Naive thymus-derived CD4-positive, alpha-beta T cell (primary cell): ENCODE measurements around the gene GMNC. TPM values are rescaled to one million over a fixed set of nuclear protein-coding genes. Genes with fewer than 3 reads are reported as not detected.

Experiments
- ATAC-seq: fragments of 150-1000 bp; cut with Tn5 transposase; 2 replicates; pipeline ENCODE4 v1.10.0; 2021; ENCODE audit warnings: mild to moderate bottlenecking, moderate library complexity
- CTCF ChIA-PET: fragments of 350-600 bp; sonication (Branson Sonifier 250); formaldehyde crosslinking; loops from one replicate; lab custom pipeline; 2021; ENCODE audit warnings: antibody characterized with exemption; lab: Charles Lee
- POLR2A ChIA-PET: fragments of 350-600 bp; sonication (Branson Sonifier 250); formaldehyde crosslinking; loops from one replicate; lab custom pipeline; 2021; ENCODE audit warnings: antibody characterized with exemption, inconsistent platforms; lab: Charles Lee
- DNase-seq, 9 donors: peaks; one replicate each; pipeline versions ENCODE4 v3.0.0 to v3.0.0-alpha.2; 2020 to 2022; ENCODE audit warnings: mixed read lengths in 1 of 9
- H3K27ac ChIP-seq: one replicate; pipeline ENCODE4 v1.7.0; 2013; ENCODE audit warnings: mild to moderate bottlenecking, low read depth, low read length, moderate library complexity
- H3K27me3 ChIP-seq, 2 donors: one replicate each; pipeline ENCODE4 v1.7.0; 2013; ENCODE audit warnings: low read length in 2 of 2, mild to moderate bottlenecking in 2 of 2, moderate library complexity in 2 of 2; ENCODE audit not compliant: control insufficient read depth in 2 of 2, insufficient read depth in 2 of 2
- H3K36me3 ChIP-seq, 3 experiments: 1 replicate in 2 of 3; 2 replicates in 1 of 3; pipeline ENCODE4 v1.7.0; 2013; ENCODE audit warnings: low read length in 3 of 3, mild to moderate bottlenecking in 3 of 3, moderate library complexity in 1 of 3; ENCODE audit not compliant: insufficient read depth in 3 of 3, control insufficient read depth in 2 of 3
- H3K4me1 ChIP-seq, 2 donors: one replicate each; pipeline ENCODE4 v1.7.0; 2013; ENCODE audit warnings: low read length in 2 of 2, mild to moderate bottlenecking in 2 of 2, moderate library complexity in 1 of 2; ENCODE audit not compliant: control insufficient read depth in 2 of 2, insufficient read depth in 2 of 2
- H3K4me3 ChIP-seq: 2 replicates; pipeline ENCODE4 v1.7.0; 2013; ENCODE audit warnings: mild to moderate bottlenecking, low read length
- H3K9me3 ChIP-seq, 3 experiments: 1 replicate in 2 of 3; 2 replicates in 1 of 3; pipeline ENCODE4 v1.7.0; 2013; ENCODE audit warnings: low read length in 3 of 3; ENCODE audit not compliant: control insufficient read depth in 2 of 3
- H3K27ac Mint-ChIP-seq, 9 donors: one replicate each; pipeline ENCODE4 v1.8.0; 2020 to 2022; ENCODE audit warnings: mixed read lengths in 9 of 9, mild to moderate bottlenecking in 8 of 9, moderate library complexity in 5 of 9, inconsistent platforms in 2 of 9
- H3K27me3 Mint-ChIP-seq, 5 donors: one replicate each; pipeline ENCODE4 v1.8.0; 2021 to 2022; ENCODE audit warnings: mixed read lengths in 5 of 5, mild to moderate bottlenecking in 1 of 5
- H3K36me3 Mint-ChIP-seq, 5 donors: one replicate each; pipeline ENCODE4 v1.8.0; 2020 to 2022; ENCODE audit warnings: mixed read lengths in 5 of 5, mild to moderate bottlenecking in 3 of 5, inconsistent platforms in 1 of 5
- H3K4me1 Mint-ChIP-seq, 7 donors: one replicate each; pipeline ENCODE4 v1.8.0; 2020 to 2022; ENCODE audit warnings: mixed read lengths in 7 of 7, mild to moderate bottlenecking in 3 of 7, inconsistent platforms in 1 of 7
- H3K4me3 Mint-ChIP-seq, 10 donors: one replicate each; pipeline ENCODE4 v1.8.0; 2020 to 2022; ENCODE audit warnings: mild to moderate bottlenecking in 10 of 10, mixed read lengths in 10 of 10, moderate library complexity in 6 of 10, inconsistent platforms in 2 of 10
- H3K9me3 Mint-ChIP-seq, 11 donors: one replicate each; pipeline ENCODE4 v1.8.0; 2020 to 2022; ENCODE audit warnings: mixed read lengths in 11 of 11, mild to moderate bottlenecking in 4 of 11, inconsistent platforms in 1 of 11, moderate library complexity in 1 of 11
- intact Hi-C, 2 donors: fragments of 100-400 bp; cut with micrococcal nuclease; formaldehyde crosslinking; loops; one replicate each; pipeline ENCODE4 v1.15.1; 2023
- polyA plus RNA-seq, 2 donors: library from polyadenylated mRNA; unstranded; fragments of 300-500 nt; fragmentation: Illumina TruSeq; gene quantifications; one replicate each; pipeline ENCODE4 v1.2.3, GENCODE V29; 2021
- total RNA-seq, 6 experiments: library from RNA in 5 of 6; stranded (reverse) in 5 of 6; gene quantifications; 1 replicate in 5 of 6; 2 replicates in 1 of 6; pipeline ENCODE4 v1.2.3 and lab custom pipeline; 2021 to 2026

Gene GMNC
- total RNA-seq: not detected
- polyA plus RNA-seq: not detected
- not detected for total RNA-seq (lab: John Stamatoyannopoulos, UW)

- Histone ChIP-seq H3K4me1 (no peaks in the 10 kb centered on the region), H3K27ac (no peak within 1 kb of the TSS), H3K27me3 (no peaks in the 10 kb centered on the region), H3K4me3 (no peak within 1 kb of the TSS), H3K36me3 (no peaks in the 10 kb centered on the region), H3K9me3 (no peaks in the 10 kb centered on the region)
- peaks cover 0 to 3% (median 0%) of the 10 kb centered on the region in 5 donors for H3K36me3 Mint-ChIP-seq
- intact Hi-C loops: no loop called here
- H3K27ac Mint-ChIP-seq: peak within 1 kb of the TSS in 1 of 9 donors; percentile 47
- DNase-seq (peak in 4 of 9 donors; percentile 10 to 53 (median 11)), ATAC-seq (peak; percentile 76)
- H3K4me3 Mint-ChIP-seq: peak within 1 kb of the TSS; percentile 54 to 83 (median 68)
- H3K27me3 Mint-ChIP-seq: peaks cover 48 to 72% (median 58%) of the 10 kb centered on the region in 5 donors
- peaks cover 4 to 14% (median 9%) of the 10 kb centered on the region in 7 donors for H3K4me1 Mint-ChIP-seq
- ChIA-PET CTCF (no interaction called here), POLR2A (no interaction called here)
- peaks cover 0 to 5% (median 0%) of the 10 kb centered on the region in 11 donors for H3K9me3 Mint-ChIP-seq
These were observed at the start of gene GMNC for GRCh38 chr3:190862209-190863118. GMNC (minus strand) TSS chr3:190862694; CDS start chr3:190862615, 79 bp downstream.

DNA sequence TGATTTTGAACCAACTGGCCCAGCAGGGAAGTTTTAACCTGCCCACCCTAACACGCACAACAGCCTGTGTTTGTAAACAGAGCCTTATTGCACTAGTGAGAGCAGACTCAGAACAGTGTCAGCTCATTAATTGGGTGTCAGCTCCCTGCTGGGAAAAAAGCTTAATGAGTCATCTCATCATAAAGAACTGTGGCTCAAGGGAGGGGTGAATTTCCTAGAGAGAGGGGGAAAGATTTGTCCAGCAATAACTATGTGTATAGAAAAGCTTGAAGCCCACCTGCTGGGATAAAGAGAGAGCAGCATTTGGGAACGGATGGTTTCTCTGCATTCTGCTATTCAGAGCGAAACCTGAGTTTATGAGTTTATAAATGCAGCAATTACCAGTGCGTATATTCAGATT is 48.9 kb upstream of the GMNC start:
- H3K27me3 ChIP-seq: no peaks in the 10 kb centered on the region
- no peaks in the 10 kb centered on the region for H3K4me1 Mint-ChIP-seq
- DNase-seq (no peak), ATAC-seq (no peak)
- POLR2A ChIA-PET: no interaction called here
- peaks cover 0 to 12% (median 4%) of the 10 kb centered on the region in 11 donors for H3K9me3 Mint-ChIP-seq
- H3K27me3 Mint-ChIP-seq: no peaks in the 10 kb centered on the region
- H3K4me3 ChIP-seq: no peak overlapping the region
- H3K27ac Mint-ChIP-seq: no peak overlapping the region
- CTCF ChIA-PET: no interaction called here
- no peaks in the 10 kb centered on the region for H3K9me3 ChIP-seq
- intact Hi-C loops: no loop called here
- H3K4me1 ChIP-seq: no peaks in the 10 kb centered on the region
- H3K27ac ChIP-seq: no peak overlapping the region
- H3K4me3 Mint-ChIP-seq: no peak overlapping the region
- no peaks in the 10 kb centered on the region for H3K36me3 Mint-ChIP-seq
- H3K36me3 ChIP-seq: no peaks in the 10 kb centered on the region

DNA sequence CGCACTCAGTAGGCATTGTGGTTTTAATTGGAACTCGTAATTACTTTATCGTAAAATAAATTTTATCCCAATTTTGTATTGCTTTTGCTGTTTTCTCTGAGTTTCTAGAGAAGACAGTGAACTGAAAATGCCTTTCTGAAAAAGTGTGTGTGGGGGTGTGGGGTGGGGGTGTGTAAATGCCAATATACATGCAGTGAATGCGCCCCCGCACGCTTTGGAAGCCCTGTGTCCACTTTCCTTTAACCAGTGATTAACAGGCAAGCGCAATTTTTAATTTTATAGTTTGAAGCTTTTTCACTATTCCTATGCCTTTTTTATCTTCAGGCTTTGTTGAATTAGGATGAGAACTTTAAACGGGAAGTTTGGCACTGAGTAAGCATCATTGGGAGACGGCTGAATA is 47.4 kb upstream of the GMNC start:
- no peak overlapping the region for H3K27ac Mint-ChIP-seq
- Histone ChIP-seq H3K9me3 (no peaks in the 10 kb centered on the region), H3K27ac (no peak overlapping the region), H3K4me1 (no peaks in the 10 kb centered on the region), H3K36me3 (no peaks in the 10 kb centered on the region), H3K27me3 (no peaks in the 10 kb centered on the region), H3K4me3 (no peak overlapping the region)
- DNase-seq (no peak), ATAC-seq (no peak)
- no peaks in the 10 kb centered on the region for H3K4me1 Mint-ChIP-seq
- peaks cover 0 to 15% (median 7%) of the 10 kb centered on the region in 11 donors for H3K9me3 Mint-ChIP-seq
- CTCF ChIA-PET: no interaction called here
- intact Hi-C loops: no loop called here
- no peak overlapping the region for H3K4me3 Mint-ChIP-seq
- POLR2A ChIA-PET: no interaction called here
- H3K36me3 Mint-ChIP-seq: no peaks in the 10 kb centered on the region
- no peaks in the 10 kb centered on the region for H3K27me3 Mint-ChIP-seq

GRCh38 chr3:190903156-190903555 is 40.7 kb upstream of the GMNC start:
- no peaks in the 10 kb centered on the region for H3K4me1 Mint-ChIP-seq
- no peaks in the 10 kb centered on the region for H3K27me3 ChIP-seq
- no peak overlapping the region for H3K27ac Mint-ChIP-seq
- ATAC-seq (no peak), DNase-seq (no peak)
- H3K9me3 Mint-ChIP-seq: peaks cover 4 to 35% (median 13%) of the 10 kb centered on the region in 11 donors
- no peak overlapping the region for H3K27ac ChIP-seq
- H3K4me1 ChIP-seq: no peaks in the 10 kb centered on the region
- intact Hi-C loops: no loop called here
- ChIA-PET POLR2A (no interaction called here), CTCF (no interaction called here)
- H3K9me3 ChIP-seq: peaks cover 0 to 7% (median 0%) of the 10 kb centered on the region in 3 experiments
- no peak overlapping the region for H3K4me3 ChIP-seq
- H3K4me3 Mint-ChIP-seq: no peak overlapping the region
- H3K27me3 Mint-ChIP-seq: no peaks in the 10 kb centered on the region
- no peaks in the 10 kb centered on the region for H3K36me3 ChIP-seq
- no peaks in the 10 kb centered on the region for H3K36me3 Mint-ChIP-seq

GRCh38 chr3:190902292-190902691 is 39.8 kb upstream of the GMNC start:
- Histone ChIP-seq H3K9me3 (peaks cover 0 to 7% (median 0%) of the 10 kb centered on the region in 3 experiments), H3K27me3 (no peaks in the 10 kb centered on the region), H3K4me1 (no peaks in the 10 kb centered on the region), H3K4me3 (no peak overlapping the region), H3K36me3 (no peaks in the 10 kb centered on the region), H3K27ac (no peak overlapping the region)
- peaks cover 4 to 42% (median 12%) of the 10 kb centered on the region in 11 donors for H3K9me3 Mint-ChIP-seq
- no peak overlapping the region for H3K27ac Mint-ChIP-seq
- H3K36me3 Mint-ChIP-seq: no peaks in the 10 kb centered on the region
- DNase-seq (no peak), ATAC-seq (no peak)
- no peak overlapping the region for H3K4me3 Mint-ChIP-seq
- no peaks in the 10 kb centered on the region for H3K27me3 Mint-ChIP-seq
- intact Hi-C loops: no loop called here
- POLR2A ChIA-PET: no interaction called here
- CTCF ChIA-PET: no interaction called here
- no peaks in the 10 kb centered on the region for H3K4me1 Mint-ChIP-seq

- DNase-seq (no peak), ATAC-seq (no peak)
- peaks cover 0 to 8% (median 4%) of the 10 kb centered on the region in 5 donors for H3K27me3 Mint-ChIP-seq
- H3K36me3 ChIP-seq: no peaks in the 10 kb centered on the region
- H3K27me3 ChIP-seq: no peaks in the 10 kb centered on the region
- ChIA-PET POLR2A (no interaction called here), CTCF (no interaction called here)
- peaks cover 0 to 5% (median 0%) of the 10 kb centered on the region in 5 donors for H3K36me3 Mint-ChIP-seq
- intact Hi-C loops: no loop called here
- no peak overlapping the region for H3K27ac ChIP-seq
- no peaks in the 10 kb centered on the region for H3K4me1 ChIP-seq
- H3K4me1 Mint-ChIP-seq: no peaks in the 10 kb centered on the region
- no peak overlapping the region for H3K27ac Mint-ChIP-seq
- H3K4me3 Mint-ChIP-seq: no peak overlapping the region
- H3K9me3 ChIP-seq: peaks cover 0 to 4% (median 0%) of the 10 kb centered on the region in 3 experiments
- peaks cover 4 to 39% (median 14%) of the 10 kb centered on the region in 11 donors for H3K9me3 Mint-ChIP-seq
- H3K4me3 ChIP-seq: no peak overlapping the region
These were observed 30.0 kb upstream of the GMNC start for GRCh38 chr3:190892395-190892902.
